CD4-positive, alpha-beta T cell treated with Interleukin-17A for 1 hour (primary cell): ENCODE results near the gene ZNF77.
"Not testable (repeated sequence)": the region's sequence is repeated elsewhere in the genome, so short reads cannot be mapped to it uniquely, and the experiment has no call there.

ENCODE experiments used
- DNase-seq: peaks from one replicate; pipeline ENCODE4 v3.0.0-alpha.2; 2020

Gene ZNF77

DNA sequence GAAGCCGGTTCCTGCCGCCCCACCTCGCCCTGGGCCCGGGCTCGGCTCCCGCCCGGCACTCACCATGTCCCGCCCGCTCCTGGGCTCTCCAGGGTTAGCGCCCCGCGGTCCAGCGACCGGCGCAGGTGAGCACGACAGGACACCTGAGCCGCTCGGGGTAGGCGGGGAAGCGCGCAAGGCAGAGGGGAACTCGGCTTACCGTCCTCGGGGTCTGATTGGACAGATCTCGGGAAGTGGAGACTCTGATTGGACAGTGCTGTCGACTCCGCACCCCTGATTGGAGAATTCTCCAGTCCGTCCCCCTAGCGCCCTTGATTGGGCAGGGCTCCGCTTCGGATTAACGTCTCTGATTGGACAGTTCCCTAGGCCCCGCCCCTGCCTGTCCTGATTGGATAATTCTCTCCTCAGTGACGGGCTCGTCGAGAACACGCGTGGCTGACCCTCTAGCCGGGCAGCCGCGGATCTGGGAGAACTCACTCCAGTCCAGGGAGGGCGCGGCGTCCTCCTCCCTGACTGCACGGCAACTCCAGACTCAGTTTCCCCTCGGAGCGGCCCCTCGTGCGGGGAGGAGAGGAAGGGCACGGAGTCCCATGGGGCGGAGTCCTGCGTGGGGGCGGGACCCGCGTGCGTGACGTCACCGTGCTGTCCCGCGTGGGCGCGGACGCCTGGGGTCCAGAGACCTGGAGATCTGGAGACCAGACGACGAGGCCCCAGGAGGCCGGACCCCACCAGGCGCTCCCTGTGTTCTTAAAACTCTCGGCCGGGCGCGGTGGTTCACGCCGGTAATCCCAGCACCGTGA lies at the start of gene ZNF77:
Gene ZNF77, minus strand, starts transcription at position 197 of the 800 bp plus-strand sequence. Its CDS starts 131 bp downstream, at position 66.
- DNase-seq, result peak; percentile 100

DNA sequence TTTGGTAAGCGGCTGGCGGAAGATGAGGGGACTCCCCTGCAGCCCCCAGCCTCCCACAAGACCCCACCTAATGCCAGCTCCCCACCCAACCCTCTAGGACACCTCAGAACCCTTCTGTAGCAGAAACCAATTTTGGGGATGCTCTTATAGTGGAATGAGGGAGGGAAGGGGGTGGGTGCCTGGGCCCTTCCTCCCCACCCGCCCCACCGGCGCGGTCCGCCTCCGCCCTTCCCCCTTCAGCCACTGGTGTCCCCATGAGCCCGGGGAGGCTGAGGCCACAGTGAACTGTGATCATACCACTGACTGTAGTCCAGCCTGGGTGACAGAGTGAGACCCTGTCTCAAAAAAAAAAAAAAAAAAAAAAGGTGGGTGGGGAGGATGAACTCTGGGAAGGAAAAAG lies 48.8 kb upstream of the ZNF77 start:
- no peak for DNase-seq

DNA sequence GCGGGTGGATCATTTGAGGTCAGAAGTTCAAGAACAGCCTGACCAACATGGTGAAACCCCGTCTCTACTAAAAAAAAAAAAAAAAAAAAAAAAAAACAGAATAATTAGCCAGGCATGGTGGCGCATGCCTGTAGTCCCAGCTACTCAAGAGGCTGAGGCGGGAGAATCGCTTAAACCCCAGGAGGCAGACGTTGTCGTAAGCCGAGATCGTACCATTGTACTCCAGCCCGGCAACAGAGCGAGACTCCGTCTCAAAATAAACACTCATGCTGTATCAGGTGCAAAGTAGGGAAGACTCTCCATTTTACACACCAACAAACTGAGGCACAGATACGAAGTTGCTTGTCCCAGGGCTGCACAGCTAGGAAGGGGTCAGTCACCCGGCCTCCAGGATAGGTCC lies 48.2 kb upstream of the ZNF77 start:
- no peak for DNase-seq

DNA sequence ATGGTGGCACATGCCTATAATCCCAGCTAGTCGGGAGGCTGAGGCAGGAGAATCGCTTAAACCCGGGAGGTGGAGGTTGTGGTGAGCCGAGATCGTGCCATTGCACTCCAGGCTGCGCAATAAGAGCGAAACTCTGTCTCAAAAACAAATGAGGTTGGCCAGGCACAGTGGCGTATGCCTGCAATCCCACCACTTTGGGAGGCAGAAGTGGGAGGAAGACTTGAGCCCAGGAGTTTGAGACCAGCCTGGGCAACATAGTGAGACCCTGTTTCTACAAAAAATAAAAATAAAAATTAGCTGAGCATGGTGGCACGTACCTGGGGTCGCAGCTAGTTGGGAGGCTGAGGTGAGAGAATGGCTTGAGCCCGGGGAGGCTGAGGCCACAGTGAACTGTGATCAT lies 47.6 kb upstream of the ZNF77 start:
- not testable (repeated sequence) for DNase-seq

DNA sequence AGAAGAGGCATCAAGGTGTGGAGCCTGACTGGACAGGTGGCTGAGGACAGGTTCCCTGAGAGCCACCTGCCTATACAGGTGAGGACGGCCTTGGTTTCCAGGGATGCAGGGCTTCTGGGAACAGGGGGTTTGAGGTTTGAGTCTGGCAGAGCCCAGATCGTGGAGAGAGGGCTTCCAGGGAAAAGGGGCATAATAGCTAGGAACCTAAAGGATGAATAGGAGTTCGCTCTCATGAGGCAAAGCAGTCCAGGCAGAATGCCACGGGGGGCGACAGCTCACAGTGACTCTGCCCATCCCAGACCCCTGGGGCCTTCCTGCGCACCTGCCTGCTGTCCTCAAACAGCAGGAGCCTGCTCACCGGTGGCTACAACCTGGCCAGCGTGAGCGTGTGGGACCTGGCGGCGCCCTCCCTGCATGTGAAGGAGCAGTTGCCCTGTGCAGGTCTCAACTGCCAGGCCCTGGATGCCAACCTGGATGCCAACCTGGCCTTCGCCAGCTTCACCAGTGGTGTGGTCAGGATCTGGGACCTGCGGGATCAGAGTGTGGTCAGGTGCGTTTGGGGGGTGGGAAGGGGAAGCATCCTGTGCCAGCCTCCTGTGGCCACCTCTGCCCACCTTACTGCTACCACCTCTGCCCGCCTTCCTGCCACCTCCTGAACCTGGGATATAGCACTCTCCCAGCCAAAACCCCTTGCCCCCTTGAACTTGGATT lies 44.6 kb upstream of the ZNF77 start:
- no peak for DNase-seq

DNA sequence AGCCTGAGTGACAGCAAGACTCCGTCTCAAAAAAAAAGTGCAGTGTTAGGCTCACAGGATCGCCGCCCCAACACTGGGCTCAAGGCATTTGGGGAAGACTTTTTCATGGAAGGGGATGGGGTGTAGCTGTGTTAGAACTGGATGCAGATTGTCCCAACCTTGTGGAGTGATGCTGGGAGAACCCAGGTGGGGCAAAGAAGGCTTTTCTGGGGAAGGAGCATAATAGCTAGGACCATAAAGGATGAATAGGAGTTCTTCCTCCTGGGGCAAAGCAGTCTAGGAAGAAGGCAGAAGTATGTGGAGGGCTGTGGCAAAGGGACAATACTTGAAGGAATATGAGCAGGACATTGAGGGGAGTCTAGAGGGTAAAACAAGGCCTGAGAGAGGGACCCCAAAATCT lies 43.8 kb upstream of the ZNF77 start:
- no peak for DNase-seq

DNA sequence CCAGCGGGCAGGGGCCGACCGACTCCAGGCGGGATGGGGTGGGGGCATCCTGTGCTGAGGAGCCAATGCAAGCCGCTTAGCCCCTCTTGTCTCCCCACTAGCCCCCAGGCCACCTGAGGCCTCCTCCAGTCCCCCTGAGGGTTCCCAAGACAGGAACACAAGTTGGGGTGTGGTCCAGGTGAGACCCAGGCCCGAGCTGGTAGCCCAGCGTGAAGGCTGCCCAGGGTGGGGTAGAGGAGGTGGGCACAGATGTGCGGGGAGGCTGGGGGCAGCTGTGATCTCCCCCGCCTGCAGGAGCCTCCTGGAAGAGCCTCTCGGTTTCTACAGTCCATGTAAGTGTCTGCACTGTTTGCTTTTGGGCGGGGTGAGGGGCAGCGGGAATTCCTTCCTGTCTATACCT lies 43.0 kb upstream of the ZNF77 start:
- DNase-seq, result no peak

DNA sequence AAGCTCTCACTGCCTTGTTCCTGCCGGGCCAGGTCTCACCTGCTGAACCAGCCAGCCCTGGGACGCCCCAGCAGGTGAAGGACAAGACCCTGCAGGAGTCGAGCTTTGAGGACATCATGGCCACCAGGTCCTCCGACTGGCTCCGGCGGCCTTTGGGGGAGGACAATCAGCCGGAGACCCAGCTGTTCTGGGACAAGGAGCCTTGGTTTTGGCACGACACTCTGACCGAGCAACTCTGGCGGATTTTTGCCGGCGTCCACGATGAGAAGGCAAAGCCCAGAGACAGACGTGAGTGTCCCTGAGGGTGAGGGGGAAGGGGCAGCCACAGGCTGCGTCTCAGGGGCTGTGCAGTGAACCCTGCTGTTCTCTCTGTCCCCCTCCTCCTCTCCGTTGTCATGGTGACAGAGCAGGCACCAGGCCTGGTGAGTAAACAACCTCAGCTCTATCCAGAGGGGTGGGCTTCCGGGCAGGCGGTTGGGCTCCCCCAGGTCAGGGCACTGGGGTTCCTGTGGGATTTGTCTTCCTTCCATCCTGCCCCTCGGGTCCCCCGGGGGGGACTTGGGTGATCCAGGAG lies 42.3 kb upstream of the ZNF77 start:
- no peak for DNase-seq

DNA sequence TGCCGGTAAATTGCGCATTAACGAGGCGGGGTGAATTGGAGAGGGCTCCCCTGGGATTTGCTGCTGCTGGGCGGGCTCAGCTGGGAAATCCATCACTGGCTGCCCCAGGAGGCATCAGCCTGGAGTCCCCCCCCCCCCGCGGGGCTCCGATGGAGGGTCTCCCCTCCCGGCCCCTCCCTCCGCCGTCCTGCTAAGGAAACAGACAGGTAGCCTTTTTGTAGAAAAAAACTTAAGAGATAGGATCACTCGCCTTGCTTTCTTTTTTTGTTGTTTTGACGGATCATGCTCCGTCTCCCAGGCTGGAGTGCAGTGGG lies 39.4 kb upstream of the ZNF77 start:
- no peak for DNase-seq

DNA sequence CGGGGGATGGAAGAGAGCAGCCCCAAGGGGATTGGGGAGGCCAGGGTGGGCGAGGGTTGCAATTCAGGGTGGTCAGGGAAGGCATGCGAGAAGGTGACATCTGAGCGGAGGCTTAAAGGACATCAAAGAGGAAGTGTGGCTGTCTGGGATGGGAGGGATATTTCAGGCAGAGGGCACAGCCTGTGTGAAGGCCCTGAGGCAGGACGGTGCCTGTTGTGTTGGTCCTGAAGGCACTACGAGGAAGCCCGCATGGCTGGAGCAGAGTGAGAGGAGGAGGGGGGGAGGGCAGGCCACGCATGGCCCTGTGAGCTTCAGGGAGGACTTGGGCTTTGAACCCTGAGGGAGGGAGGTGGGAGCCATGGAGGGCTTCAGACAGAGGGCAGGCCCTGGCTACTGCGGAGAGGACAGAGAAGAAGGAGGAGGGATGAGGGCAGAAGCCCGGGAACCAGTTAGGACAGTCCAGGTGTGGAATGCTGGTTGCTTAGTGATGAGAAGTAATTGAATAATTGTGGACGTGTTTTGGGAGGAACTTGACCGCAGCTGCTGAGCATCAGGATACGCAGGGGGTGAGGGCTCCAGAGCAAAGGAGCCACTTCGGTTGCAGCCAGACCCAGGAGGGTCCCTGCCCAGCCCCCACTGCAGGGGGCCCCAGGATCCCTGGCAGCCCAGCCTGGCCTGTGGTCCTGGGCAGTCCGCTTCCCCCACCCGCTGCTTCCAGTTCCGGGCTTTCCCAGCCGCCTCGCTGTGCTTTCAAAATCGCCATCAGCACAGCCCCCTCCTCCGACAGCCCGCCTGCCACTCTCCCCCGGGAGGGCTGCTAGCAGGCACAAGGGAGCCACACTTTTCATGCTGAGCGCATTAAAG lies 38.8 kb upstream of the ZNF77 start:
- no peak for DNase-seq

DNA sequence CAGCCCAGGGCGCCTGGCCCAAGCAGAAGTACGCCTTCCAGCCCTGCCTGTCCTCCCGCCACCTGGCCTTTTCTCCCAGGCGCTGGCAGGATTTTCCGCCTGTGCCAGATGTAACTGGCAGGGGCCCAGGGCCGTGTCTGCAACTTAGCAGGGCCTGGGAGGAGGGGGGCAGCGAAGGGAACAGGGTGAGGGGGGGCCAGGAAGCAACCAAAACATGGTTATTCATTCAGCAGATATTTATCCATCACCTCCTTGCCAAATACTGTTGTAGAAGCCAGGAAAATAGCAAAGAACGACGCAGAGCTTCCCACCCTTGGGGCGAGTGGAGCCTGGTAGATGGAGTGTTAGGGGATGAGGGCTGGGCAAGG lies 38.2 kb upstream of the ZNF77 start:
- no peak for DNase-seq

DNA sequence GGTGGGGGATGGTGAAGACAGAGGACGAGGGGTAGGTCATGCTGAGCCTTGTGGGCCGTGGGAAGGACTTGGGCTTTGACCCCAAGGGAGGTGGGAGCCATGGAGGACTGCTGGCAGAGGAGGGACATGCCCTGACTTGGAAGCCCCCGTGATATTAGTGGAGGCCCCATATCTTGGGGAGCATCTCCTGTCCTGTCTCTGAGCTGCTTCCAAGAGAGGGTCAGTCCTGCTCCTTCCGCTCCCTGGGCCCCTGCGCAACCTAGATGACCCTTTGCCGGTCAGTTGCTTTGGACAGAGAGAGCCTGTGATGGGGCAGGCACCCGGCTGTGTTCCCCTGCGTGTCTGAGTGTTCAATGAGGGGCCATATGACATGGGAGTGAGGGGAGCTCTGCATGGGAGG lies 37.8 kb upstream of the ZNF77 start:
- DNase-seq, result no peak

DNA sequence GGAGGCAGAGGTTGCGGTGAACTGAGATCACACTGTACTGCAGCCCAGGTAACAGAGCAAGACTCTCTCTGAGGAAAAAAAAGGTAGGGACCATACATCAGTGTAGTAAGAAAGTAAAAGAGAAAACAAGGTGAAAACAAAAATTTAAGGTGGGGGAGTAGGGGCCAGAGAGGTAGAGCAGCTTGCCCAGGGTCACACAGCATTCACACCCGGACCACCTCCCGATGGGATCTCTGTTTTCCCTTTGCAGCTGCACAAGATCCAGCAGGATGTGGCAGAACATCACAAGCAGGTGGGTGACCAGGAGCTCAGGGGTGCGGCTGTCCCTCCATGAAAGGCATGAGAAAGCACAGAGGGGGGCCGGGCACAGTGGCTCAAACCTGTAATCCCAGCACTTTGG lies 37.1 kb upstream of the ZNF77 start:
- no peak for DNase-seq

DNA sequence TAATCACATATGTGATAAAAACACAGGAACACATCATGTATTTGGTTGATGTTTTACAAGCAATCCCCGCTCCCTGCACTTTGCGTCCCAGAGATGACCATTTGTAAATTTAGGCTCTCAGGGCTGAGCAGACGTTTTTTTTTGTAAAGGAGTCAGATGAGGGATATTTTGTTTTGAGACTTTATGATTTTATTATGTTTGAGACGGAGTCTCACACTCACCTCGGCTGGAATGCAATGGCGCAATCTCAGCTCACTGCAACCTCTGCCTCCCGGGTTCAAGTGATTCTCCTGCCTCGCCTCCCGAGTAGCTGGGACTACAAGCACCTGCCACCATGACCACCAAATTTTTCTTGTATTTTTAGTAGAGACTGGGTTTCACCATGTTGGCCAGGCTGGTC lies 34.0 kb upstream of the ZNF77 start:
- no peak for DNase-seq

DNA sequence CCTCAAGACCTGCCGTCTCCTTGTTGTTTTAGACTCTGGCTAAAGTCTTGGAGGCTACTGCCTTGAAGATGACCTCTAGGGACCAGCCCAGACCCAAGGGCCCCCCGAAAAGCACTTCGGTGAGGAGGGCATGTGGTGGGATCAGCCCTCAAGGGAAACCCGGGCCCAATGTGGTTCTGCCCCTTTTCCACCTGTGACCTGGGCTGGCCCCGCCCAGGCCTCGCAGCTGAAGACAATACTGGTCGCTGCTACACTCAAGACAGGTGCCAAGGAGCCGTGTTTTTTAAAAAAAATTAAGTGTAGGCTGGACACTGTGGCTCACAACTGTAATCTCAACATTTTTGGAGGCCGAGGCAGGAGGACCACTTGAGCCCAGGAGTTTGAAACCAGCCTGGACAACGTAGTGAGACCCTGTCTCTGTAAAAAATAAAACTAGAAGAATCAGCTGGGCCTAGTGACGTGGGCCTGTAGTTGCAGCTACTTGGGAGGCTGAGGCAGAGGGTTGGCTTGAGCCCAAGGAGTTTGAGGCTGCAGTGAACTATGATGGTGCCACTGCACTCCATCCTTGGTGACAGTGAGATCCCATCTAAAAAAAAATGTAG lies 33.5 kb upstream of the ZNF77 start:
- no peak for DNase-seq

DNA sequence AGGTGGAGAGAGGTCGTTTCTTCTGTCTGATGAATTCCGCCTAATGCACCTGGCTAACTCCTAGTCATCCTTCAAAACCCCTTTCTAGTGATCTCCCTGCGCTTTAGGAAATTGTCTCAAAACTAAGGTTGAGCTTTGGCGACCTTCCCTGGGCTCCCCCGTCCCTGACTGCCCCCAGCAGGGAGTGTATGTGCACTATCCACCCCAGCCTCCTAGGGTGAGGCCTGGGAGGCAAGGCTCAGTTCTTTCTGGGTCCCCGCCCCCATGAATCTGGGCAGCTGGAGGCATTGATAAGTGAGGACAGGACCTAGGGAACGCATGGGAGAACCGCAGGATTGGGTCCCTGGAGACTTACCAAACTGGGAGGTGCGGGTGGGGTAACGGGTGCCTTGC lies 33.0 kb upstream of the ZNF77 start:
- DNase-seq, result no peak

DNA sequence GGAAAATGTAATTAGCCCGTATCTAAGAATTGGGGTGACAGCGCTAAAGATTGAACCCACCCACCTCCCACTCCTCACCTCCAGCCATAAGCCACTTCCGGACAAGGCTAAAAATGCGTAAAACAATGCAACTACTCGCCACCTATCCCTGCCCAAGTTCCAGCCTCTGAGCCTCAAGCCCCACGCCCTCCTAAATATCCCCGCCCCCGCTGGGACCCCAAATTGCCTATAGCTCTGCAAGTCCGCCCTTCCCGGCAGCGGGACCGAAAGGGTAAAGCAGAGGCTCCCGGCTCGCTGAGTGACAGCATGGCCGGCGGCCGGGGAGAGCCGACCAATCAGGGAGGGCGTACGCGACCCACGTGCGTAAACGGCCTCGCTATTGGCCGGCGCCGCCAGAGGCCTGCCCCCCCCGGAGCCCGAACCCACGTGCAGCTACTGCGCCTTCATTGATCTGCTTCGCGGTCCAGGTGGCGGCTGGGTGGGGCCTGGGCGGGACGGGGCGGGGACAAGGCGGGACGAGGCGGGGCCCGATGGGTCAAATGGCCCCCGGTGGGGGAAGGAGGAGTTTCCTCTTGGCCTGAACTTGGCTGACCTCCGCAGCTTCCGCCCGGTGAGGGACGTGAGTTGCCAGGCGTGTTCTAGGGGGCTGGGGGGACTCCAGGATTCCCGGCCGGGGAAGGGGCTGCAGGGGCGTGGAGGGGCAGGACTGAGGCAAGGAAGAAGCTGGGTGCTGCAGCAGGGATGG lies 32.4 kb upstream of the ZNF77 start, which contains the start of gene TLE6:
Gene TLE6, plus strand, starts transcription at position 564 of the 745 bp plus-strand sequence. CDS start 670 bp downstream, outside the sequence.
- DNase-seq, result peak; percentile 95

DNA sequence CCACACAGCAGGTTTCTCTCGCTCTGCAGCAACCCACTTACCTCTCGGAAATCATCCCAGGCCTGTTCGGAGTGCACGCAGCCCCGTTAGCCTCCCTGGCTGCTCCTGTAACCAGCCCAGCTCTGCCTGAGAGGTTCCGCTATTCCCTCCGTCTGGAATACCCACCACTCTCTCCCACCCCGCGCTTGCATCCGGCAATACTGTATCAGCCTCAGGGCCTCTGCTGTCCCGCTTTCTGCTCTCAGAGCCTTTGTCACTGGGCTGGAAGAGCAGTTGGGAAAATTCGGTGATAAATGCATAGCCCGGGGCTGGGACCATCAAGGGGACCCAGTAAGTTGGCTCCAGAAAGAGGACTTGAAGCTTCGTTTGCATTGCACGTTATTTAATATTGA lies 31.8 kb upstream of the ZNF77 start:
- DNase-seq, result no peak

DNA sequence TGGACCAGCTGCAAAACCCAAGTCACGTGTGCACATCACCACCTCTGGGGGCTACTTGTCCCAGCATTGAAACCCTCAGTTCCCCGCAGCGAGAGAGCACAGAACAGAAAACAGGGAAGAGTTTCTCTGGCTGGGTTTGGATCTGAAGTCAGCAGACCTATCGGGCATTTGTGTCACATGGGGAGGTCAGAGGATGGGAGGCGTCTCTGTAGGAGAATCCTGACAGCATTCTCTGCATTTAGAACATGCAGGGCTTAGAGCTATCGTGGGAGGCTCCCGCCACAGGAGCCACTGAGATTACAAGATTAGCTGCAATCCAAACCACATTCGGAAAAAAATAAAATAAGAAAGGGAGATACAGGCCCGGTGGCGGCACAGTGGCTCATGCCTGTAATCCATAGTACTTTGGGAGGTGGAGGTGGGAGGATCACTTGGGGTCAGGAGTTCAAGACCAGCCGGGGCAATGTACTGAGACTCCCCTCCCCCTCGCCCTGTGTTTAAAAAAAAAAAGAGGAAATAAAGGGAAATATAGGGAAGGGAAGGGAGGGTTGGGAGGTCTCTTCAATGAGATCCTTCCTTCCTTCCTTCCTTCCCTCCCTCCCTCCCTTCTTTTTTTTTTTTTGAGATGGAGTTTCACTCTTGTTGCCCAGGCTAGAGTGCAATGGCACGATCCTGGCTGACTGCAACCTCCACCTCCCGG lies 29.7 kb upstream of the ZNF77 start:
- DNase-seq, result no peak

DNA sequence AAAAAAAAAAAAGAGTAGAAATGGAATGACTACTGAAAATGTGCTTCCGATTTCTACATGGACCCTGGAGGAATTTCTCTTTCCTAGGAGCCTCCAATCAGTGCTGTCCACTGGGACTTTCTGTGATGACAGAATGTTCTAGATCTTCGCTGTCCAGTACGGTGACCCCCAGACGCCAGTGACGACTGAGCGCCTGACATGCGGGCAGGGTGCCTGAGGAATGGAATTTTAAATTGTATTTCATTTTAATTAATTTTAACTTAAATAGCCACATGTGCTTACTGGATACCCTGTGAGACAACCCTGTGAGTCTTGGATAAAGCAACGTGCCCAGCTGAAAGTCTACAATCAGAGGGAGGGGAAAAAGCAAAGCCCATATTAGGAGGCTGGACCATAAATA lies 28.5 kb upstream of the ZNF77 start:
- no peak for DNase-seq

DNA sequence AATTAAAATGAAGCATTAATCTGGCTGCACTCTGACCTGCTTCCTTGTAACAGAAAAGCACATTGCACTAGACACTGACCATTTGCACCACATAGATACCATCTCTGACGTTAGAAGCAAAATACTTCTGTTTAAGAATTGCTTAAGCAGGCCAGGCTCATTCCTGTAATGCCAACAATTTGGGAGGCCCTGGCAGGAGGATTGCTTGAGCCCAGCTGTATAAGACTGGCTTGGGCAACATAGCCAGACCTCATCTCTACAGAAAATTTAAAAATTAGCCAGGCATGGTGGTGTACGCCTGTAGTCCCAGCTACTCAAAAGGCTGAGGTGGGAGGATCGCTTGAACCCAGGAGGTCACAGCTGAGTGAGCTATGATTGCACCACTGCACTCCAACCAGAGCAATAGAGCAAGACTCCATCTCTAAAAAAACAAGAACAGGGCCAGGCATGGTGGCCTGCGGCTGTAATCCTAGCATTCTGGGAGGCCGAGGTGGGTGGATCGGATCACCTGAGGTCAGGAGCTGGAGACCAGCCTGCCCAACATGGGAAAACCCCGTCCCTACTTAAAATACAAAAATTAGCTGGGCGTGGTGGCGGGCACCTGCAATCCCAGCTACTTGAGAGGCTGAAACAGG lies 25.5 kb upstream of the ZNF77 start:
- no peak for DNase-seq
